ENCODE data around the gene IST1.
"Not testable (repeated sequence)": the region's sequence is repeated elsewhere in the genome, so short reads cannot be mapped to it uniquely, and the experiment has no call there.

IST1 gene

DNA sequence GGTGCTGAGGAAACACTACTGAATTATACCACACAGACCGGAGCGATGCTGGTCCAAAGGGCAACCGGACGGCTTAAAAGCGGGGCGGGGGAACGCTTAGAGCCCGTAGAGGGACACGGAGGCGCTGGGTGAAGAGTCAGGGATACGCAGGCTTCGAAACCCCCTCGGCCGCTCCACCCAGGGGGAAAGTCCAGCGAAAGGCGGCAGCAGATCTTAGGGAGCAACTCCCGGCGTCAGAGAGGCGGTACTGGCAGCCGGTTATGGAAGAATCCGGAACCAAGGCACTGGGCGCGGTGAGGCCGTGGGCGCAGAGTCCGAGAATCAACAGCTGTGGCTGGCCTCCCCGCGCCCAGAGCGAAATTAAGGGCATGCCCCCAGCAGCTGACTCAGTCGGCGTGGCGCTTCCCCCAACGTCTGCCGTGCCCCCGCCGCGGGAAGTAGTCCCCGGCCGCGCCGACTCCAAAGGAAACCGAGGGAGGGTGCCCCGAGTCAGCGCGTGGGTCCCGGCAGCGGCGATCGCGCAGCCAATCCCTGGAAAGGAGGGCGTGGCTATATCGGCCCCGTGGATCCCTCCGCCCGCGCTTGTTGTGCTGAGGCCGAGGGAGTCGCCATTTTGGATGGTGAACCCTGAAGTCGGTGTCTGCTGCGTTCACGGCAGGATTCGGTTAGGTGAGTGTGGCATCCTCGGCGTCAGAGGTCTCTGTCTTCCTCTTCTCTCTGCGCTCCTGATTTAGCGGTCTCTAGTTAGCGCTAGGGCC lies at the start of gene IST1:
Gene IST1 (plus strand): TSS at position 611 of the 758 bp plus-strand sequence. CDS start 20,110 bp downstream, outside the sequence.
- DNase-seq: peak; percentile 77

DNA sequence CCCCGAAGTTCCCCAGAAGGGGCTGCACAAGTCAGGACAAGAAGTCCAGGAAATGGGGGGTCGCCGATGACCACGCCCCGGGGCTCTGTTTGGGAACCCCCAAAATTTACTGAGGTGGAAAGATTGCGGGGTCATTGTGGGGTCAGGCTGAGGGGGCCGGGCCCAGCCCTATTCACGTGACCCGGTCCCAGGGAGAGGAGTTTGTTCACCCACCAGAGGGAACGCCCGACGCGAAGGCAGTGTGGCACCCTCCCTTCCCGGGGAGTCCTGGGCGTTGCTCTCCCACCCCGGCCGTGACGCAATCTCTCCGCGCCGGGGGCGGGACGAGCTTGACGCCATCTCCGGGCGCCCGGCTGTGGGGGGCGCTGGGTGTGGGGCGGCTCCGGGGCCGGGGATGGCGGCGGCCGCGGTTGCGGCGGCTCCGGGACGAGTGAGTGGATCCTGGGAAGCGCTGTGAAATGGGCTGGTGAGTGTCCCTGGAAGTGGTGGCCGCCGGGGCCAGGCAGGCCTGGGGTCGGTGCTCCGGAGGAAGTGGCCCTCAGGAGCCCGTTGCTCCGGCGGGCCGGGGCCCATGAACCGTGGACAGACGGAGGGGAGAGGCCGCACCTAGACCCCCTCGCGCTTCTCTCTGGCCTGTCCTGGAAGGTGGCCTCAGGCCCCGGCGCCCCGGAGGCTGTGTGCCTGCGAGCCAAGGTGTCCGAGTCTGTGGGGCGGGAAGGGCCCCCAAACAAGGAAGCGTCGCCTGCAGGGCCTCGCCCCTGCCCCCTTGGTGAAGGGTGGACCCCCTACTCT lies 49.5 kb upstream of the IST1 start, which contains the start of gene ATXN1L:
Gene ATXN1L (plus strand): TSS at position 338 of the 792 bp plus-strand sequence. CDS start 3,765 bp downstream, outside the sequence.
- DNase-seq: peak; percentile 56

DNA sequence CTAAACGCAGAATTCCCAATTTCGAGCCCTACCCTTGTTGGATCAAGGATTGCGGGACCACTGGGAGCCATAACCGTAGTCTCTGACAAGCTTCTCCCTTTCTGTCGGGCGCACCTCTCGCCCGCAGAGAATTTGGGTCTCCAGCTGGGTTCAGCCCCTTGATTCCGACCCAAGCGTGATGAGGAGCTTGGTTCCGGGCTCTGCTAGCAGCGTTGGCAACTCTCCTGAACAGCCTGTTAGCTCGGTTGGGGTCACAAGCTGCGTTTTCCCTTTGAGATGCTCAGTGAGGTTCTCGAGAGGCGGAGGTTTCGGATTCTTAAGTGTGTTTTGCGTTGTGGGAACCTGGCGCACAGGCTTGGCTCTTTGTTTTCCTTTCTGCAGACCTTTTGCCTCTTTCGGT lies 48.9 kb upstream of the IST1 start:
- DNase-seq: no peak

DNA sequence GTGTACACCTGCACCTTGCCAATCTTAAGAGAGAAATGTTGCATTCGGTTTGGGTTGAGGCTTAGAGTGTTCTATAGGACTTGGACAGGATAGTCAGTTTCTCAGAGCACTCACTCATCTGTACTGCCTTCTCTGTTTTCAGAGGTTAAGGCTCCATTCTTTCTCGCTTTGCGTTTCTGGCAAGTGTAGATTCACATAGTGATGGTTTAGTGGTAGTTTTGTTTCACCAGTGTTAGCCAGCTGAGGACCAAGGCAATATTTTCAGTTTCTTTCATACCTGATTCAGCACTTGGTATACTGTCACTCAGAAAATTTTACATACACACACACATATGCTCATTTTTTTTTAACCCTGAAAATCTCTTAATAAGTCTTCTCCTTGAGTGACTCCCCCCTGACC lies 48.2 kb upstream of the IST1 start:
- DNase-seq: no peak

DNA sequence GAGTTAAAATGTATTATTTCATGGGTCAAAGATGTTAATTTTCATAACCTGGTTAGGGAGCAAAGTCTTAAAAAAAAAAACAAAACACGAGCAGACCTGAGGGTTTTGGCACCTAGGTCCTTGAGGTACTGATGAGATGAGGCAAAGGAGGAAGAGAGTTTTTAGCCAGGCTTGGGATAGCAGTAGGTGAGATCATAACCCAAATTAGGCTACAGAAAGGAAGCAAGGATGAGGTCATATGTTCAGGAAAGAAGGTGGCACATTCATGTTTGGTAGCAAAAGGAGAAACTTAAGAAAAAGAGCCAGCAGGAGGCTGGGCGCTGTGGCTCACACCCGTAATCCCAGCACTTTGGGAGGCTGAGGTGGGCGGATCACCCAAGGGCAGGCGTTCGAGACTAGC lies 46.7 kb upstream of the IST1 start:
- DNase-seq: no peak

DNA sequence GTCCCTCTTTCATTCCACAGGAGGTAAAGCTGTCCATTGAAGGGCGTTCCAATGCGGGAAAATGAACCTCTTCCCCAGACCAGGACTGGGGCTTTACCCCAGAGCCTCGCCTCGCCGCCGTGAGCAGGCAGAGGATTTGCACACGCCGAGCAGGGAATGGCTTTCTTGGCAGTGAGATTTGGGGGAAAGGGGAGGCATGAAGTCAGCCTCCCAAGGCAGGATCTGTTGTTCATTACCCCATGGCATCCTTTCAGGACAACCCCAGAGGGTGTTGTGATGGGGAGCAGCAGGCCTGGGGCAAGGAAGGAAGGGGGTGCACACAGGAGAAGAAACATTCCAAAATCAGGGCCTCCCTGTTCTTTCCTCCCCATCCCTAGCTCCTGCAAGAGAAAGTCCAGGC lies 43.6 kb upstream of the IST1 start:
- DNase-seq: no peak

DNA sequence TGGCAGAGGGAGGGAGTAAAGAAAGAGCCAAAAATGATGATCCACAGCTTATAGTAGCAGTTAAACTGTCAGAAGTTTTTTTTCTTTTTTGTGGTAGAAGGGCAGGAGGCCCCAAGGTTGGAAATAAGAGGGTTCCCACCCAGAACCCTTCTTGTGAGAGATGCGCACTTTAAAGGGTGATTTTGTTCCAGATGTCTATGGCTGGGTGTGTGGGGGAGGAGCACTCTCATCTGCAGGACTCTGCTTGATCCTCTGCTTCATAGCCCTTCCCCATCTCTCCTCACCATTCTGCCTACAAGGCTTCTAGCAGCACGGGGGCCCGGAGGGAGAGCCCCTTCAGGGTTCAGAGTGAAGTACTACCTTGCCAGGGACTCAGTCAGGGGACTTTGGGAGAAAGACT lies 43.2 kb upstream of the IST1 start:
- no peak for DNase-seq

DNA sequence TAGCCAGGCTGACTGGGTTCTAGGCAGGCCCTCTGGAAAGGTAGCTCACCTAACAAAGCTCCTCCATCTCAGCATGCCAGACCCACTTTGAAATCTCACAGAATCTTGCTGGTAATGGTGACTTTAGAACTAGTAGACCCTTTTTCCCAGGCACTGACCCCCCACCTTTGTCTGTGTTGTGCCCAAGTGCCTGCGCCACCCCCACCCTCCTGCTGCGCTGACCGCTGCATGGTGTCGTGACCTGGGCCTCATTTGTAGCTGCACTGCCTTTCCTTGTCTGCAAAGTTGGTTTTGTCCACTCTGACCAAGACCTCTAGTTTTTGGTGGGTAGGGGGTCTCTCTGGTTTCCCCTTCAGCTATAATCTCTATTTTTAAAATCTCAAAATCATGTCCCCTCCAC lies 42.8 kb upstream of the IST1 start:
- no peak for DNase-seq

DNA sequence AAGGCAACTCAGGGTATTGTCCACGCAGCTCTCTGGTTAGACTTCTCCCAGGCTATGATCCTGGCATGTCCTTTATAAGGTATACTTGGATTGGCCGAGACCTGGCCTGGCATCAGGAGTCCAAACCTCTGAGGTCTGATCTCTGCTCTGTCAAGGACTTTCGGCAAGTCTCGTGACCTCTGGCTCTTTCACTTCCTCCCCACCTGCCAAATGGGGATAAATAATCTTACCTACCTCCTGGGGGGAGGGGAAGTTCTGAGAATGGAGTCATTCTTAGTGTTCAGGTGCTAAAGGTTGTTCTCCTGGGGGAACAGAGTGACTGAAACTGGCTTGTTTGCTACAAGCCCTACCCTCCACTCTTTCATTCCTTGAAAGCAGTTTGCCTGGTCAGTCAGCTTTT lies 41.9 kb upstream of the IST1 start:
- DNase-seq: no peak

DNA sequence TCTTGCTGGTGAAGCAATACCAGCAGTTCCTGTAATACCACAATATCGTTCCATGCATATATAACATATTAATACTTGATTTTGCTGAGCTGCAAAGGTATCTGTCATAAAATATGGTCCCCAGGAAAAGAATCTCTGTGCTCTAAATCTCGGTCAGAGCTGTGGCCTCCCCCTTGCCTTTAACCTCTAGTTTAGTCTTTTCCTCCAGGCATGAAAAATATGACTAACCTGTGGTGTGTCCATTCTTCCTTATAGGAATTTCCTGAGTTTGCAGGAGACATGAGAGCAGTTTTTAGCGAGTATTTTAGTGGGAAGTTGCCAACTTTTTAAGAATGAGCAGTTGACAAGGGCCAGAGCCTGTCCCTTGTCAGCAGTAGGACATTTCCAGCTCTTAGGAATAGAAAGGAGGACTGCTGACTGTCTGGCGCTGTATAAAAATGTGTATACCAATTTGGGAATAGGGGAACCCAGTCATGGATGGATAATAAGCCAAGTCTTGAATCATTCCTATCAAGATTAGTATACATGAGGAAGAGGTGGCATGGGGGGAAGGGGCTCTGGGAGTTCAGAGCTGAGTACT lies 40.9 kb upstream of the IST1 start:
- no peak for DNase-seq

DNA sequence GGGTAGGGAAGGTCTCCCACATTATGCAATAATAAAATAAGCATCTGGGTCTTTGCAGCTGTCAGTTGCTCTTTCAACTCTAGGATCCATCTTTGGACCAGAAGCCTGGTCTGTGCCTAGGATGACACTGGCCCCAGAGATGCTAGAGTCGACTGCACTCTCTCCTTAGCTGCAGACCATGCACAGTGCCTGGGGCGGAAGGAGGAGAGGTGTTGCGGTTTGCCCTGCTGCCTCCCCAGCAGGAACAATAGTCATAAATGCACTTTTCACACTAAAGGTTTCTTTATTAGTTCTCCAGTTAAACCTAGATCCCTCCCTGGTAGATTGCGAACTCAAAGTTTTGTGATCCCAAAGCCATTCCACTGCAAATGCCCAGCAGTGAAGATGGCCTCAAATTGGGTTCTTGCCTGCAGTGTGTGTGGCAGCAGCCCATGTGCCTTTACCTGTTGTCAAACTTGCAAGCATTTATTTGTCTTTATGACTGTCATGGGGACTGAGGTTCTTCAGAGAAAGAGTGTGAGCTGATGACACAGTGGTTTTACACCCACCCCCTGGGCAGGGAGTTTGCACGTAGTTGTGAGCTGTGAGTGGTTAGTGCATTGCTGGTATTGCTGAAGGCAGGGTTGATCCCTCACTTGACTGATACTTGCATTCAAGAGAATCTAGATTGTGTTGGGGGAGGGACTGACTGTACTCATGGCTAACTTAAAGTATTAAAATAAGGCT lies 39.2 kb upstream of the IST1 start:
- no peak for DNase-seq

DNA sequence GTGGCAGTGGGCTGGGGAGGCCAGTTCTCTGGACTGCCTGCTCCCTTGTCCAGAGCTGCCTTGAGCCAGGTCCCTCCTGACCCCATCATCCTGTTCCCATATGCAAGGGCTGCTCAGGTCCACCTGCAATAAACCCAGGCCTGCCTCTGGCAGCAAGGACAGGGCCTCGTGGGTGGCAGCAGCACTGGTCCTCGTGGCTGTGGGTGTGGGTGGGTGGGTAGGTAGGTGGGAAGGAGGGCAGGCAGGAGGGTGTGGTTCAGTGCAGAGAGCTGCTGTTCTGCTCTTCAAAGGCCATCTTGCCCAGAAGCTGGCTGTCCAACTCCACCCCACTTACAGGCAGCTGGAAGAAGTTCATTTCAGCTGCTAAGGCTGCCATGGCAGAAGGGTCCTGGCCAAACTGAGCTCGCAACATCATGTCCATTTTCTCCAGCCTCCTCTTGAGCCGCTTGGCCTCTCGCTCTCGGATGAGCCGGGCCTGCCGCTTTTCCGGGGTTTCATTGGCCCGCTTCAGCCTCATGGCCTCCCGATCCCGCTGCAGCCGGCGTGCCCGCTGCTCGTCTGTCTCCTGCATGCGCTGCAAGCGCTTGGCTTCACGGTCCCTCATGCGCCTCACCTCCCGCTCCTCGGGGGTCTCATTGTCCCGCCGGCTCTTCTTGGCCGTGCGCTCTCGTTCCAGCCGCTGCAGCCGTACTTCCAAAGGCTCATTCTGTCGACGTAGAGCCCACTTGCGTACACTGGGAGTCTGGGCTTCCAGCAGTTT lies 35.4 kb upstream of the IST1 start:
- no peak for DNase-seq

DNA sequence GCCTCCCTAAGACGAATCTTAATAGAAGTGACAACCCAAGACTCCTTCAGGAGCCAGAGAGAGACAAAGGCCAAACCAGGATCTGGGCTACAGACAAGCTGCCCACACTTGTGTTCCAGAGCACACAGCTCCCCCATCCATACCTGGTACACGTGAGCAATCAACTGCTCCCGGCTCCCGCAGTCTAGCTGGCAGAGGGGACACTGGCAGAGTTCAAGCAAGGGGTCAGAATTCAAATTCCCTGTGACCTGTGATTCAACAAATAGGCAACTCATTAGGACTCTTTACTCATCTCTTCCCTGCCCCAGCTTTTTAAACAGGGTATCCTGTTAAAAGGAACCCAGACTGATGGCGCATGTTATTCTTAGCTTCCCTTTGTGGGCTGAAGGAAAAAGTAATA lies 31.3 kb upstream of the IST1 start:
- DNase-seq: no peak

DNA sequence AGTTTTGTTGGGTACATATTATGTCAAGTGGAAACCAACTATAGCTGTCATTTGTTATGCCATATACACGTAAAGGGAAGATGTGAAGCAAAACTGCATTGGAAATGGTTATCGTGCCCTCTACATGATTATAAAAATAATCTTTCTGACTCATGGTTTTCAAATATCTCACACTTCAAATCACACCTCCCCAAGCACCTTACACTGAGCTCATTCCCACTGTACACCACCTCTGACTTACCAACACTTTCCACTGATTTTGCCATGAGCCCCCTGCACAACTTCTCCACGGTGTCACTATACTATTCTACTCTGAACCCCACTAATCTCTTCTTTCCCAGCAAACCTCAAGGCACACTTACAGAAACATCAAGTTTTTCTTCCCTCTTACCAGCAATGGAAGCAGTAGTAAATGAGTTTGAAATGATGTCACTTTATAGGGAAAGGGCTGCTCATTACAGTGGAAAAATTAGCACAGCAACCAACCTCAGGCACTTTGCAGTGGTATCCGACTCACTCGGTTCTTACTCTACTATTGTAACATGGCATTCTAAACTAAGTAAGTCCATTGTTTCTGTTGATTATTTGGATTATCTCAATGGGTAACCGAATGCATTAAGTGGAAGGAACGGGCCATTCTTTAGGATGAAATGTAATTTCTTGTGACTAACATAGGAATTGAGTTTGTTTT lies 30.0 kb upstream of the IST1 start:
- DNase-seq: no peak

DNA sequence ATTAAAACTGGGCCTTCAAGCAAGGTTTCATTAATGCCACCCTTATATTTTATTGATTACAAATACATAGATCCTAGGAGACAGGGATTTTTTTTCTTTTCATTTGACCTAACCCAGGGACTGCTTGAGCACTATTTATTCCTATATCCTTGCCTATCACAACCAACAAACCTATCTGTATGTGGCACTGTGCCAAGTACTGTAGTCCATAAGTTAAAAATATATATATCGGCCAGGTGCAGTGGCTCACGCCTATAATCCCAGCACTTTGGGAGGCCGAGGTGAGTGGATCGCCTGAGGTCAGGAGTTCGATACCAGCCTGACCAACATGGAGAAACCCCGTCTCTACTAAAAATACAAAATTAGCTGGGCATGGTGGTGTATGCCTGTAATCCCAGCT lies 28.2 kb upstream of the IST1 start:
- DNase-seq: not testable (repeated sequence)

DNA sequence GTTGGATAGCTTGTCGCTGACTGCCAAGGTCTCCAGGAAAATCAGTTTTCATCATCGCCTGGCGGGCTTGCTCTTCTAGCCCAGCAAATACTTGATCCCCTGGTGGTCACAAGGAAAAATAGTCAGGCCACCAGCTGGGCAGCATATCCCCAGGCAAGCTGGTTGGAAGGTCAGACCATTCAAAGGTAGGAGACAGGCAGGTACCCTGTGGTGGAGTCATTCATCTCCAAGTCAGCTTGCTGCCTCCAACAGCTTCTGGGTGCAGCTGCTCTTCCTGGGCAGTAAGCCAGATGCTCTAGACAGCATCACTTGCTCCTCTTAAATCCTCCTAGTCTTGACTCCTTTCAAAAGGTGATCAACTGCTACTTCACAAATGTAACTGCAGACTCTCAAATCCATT lies 27.4 kb upstream of the IST1 start:
- no peak for DNase-seq

DNA sequence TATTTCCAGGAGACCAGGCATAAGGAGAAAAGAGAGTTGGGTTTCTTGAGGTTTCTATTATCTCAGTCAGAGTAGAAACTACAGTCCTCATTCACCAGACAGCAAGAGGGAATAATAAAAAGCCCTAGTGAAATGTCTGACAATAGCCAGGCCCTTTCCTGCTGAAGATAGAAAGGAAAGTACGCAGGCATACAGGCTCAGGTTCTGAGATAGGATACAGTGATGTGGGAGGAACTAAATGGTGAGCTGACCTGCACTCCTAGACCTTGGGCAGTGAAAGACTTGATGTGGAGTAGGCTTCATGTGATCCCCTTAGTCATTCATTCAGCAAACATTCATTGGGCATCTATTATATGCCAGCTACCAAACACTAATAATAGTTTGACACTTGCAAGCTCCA lies 26.2 kb upstream of the IST1 start:
- DNase-seq: no peak

DNA sequence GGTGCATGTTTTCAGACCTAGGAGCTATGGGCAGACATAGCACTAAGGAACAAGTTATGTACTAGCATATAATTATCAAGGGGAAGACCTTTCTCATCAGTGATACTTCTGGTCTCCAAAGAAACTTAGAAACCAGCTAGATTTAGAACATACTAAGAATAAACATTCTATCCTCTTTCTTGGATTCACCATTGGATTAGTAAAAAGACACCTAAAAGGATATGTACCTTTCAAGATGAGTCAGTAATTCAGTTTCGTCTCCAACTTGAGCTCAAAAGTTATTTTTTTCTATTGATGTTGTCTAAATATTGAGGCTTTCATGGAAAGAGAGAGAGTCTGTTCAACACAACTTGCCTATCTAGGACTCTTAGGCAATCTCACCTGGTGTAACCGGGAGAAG lies 24.5 kb upstream of the IST1 start:
- DNase-seq: no peak

DNA sequence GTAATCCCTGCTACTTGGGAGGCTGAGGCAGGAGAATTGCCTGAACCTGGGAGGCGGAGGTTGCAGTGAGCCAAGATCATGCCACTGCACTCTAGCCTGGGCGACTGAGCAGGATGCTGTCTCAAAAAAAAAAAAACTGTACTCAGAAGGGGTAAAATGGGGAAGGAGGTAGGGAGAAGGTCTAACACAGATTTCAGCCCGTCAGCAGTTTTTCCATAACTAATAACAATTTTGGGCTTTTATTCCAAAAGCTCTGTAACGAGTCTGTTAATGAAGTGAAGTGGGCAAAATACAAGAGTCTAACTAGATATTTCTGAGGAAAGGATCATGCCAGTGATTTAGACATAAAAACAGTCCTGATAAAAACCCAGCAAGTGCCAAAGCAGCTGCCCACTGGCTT lies 22.1 kb upstream of the IST1 start:
- DNase-seq: no peak

DNA sequence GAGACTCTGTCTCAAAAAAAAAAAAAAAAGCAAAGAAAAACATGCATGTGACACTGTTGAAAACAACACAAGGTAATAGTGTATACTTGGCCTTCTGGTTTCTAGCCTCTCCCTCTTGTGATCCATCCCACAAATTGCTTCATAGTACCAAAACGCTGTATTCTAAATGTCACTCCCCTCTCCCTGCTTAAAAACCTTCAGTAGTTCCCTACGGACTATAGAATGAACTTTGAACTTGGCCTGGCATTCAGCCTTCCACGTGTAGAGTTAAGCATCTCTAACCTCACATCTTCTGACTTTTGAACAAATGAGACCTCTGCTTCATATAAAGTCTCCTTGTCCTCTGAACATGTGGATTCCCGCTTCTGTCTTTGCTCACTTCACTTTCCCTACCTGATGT lies 16.4 kb upstream of the IST1 start:
- no peak for DNase-seq

DNA sequence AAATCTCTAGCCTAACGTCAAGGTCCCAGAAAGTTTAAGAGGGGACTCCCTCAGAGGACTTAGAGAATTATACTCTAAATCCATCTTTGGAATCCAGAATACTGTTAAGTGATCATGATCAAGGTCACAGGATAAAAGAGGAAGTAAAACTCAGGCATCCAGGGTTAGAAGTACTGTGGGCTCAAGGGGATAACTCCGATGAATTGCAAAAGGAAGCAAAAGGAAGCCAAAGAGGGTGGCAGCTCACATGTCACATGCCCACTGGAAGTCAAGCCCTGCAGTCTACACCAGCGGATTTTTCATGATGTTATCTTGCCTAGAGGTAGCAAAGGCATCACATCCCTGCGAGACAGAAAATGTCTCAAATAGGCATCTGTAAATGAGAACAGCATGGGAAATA lies 15.2 kb upstream of the IST1 start:
- DNase-seq: no peak
